ENCODE results near the gene WBP11. TPM values are rescaled to one million over a fixed set of nuclear protein-coding genes. Genes with fewer than 3 reads are reported as not detected.

Gene WBP11
- total RNA-seq, 1 experiment from 2014 or later, result 21.4 TPM

DNA sequence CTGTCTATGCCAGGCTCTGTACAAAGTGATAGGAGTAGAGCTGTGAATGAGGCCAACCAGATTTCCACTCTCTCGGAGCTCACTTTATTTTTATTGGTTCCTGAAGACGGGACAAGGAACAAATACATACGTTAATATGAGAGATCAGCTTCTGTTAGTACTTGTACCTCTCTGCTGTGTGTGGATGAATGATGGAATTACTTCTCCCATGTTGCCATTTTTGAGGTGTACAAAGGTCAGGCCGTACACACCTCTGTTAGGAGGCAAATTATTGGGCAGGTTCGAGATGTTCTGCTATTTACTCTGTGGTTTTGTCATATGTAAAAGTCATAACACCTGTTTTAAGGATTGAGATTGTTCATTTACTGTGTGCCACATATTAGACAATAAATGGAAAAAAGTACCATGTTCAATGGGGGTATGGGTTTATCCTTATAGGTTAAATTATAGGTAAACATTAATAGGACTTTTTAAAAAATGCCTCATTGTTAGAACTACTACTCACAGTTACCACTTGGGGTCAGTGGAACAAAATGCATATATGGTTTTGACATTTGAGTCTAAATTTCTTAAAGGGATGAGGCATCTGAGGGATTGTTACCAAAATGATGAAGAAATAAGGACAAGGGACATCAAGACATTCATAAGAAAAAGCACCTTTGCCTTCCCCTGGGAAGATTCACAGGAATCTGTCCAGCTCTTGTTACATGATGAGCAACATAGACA lies 26.9 kb downstream of the WBP11 start:
- H3K27ac ChIP-seq (ENCODE audit: low read length), result peak overlapping the region; percentile 64
- H4K20me1 ChIP-seq (ENCODE audit: low read length), result no peaks in the 10 kb centered on the region
- H3F3A ChIP-seq (ENCODE audit: low read length, unreplicated experiment), result no peaks in the 10 kb centered on the region
- H2AFZ ChIP-seq (ENCODE audit: low read length), result no peak overlapping the region
- peak overlapping the region; percentile 92 for H3K4me3 ChIP-seq (ENCODE audit: low read length)
- 0 out of 2 replicates have a peak overlapping the region, but pooled peaks have one; percentile 78 for H3K9ac ChIP-seq (ENCODE audit: low read length)
- POLR2A ChIA-PET (ENCODE audit: unreplicated experiment), result interaction anchor here (1.1 kb wide), 1 partner anchor 26 kb away, joined by 7 read pairs; no protein-coding TSS in a partner anchor
- BruUV-seq (replicated peaks), result no TSS peak
- no peak for ATAC-seq
- H3K4me2 ChIP-seq (ENCODE audit: low read length), result peak overlapping the region; percentile 89
- no peaks in the 10 kb centered on the region for H3K9me3 ChIP-seq (ENCODE audit: low read length)
- CTCF ChIA-PET, result no interaction called here
- H3K9me2 ChIP-seq (replicated peaks; ENCODE audit: low read length), result no peaks in the 10 kb centered on the region
- intact Hi-C loops (cut with micrococcal nuclease), result loop anchor here (1.0 kb wide), 1 partner anchor 219 kb away; no protein-coding TSS in a partner anchor
- H3K79me2 ChIP-seq (ENCODE audit: low read length), result peaks cover 23% of the 10 kb centered on the region
- H3K27me3 ChIP-seq (ENCODE audit: low read length), result no peaks in the 10 kb centered on the region
- DNase-seq, result peak; percentile 38
- H3K4me1 ChIP-seq (ENCODE audit: insufficient read depth, low read length), result peaks cover 37% of the 10 kb centered on the region
- no peaks in the 10 kb centered on the region for H3K36me3 ChIP-seq (ENCODE audit: low read depth, low read length)
- TF ChIP-seq CTCF (conservative IDR thresholded peaks at IDR 0.05; ENCODE audit: low read depth, low read length), result peak; percentile 53
- no peak for TF ChIP-seq EZH2phosphoT487 (IDR thresholded peaks at IDR 0.05; ENCODE audit: borderline replicate concordance, low read length)
- no peak for TF ChIP-seq EZH2 (IDR thresholded peaks at IDR 0.05; ENCODE audit: low read length, unreplicated experiment)

DNA sequence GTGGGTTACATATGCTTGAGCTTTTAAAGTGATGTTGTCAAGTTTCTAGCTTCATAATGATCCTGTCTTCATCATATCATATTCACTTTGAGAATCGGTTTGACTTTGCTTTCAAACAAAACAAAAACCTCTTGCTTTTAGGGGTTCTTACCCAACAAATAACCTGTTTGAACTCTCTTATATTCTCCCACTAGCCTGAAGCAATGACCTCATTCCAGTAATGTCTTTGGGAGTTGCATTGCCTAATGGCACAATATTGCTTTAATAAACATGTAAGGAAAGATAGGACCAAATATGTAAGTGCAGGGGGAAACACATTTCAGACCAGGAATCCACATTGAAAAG lies 27.7 kb downstream of the WBP11 start:
- BruUV-seq (replicated peaks), result no TSS peak
- Histone ChIP-seq H3K36me3 (ENCODE audit: low read depth, low read length) (no peaks in the 10 kb centered on the region), H3K9me3 (ENCODE audit: low read length) (no peaks in the 10 kb centered on the region), H3K4me1 (ENCODE audit: insufficient read depth, low read length) (peaks cover 37% of the 10 kb centered on the region), H3K27ac (ENCODE audit: low read length) (peak overlapping the region; percentile 49; the same call in 1 of the 2 replicates), H4K20me1 (ENCODE audit: low read length) (no peaks in the 10 kb centered on the region), H3K4me3 (ENCODE audit: low read length) (peak overlapping the region; percentile 92), H3K27me3 (ENCODE audit: low read length) (no peaks in the 10 kb centered on the region), H3K79me2 (ENCODE audit: low read length) (peaks cover 25% of the 10 kb centered on the region), H3F3A (ENCODE audit: low read length, unreplicated experiment) (no peaks in the 10 kb centered on the region), H3K9me2 (replicated peaks; ENCODE audit: low read length) (no peaks in the 10 kb centered on the region), H2AFZ (ENCODE audit: low read length) (peak overlapping the region; percentile 69; the same call in 1 of the 2 replicates), H3K9ac (ENCODE audit: low read length) (peak overlapping the region; percentile 78), H3K4me2 (ENCODE audit: low read length) (peak overlapping the region; percentile 89)
- ATAC-seq (no peak), DNase-seq (no peak)
- TF ChIP-seq EZH2 (IDR thresholded peaks at IDR 0.05; ENCODE audit: low read length, unreplicated experiment), result no peak
- no peak for TF ChIP-seq CTCF (conservative IDR thresholded peaks at IDR 0.05; ENCODE audit: low read depth, low read length)
- no peak for TF ChIP-seq EZH2phosphoT487 (IDR thresholded peaks at IDR 0.05; ENCODE audit: borderline replicate concordance, low read length)
- CTCF ChIA-PET, result interaction anchor here (0.6 kb wide), 1 partner anchor 1870 kb away, joined by 5 read pairs; no protein-coding TSS in a partner anchor
- intact Hi-C loops (cut with micrococcal nuclease), result loop anchor here (2.0 kb wide), 1 partner anchor 69 kb away; no protein-coding TSS in a partner anchor
- POLR2A ChIA-PET (ENCODE audit: unreplicated experiment), result interaction anchor here (0.6 to 1.1 kb wide), 4 partner anchors 27 to 444 kb away, joined by 3 to 8 read pairs (median 5); partner anchors contain the start of gene C12orf60
